Neuron (in vitro differentiated cells): ENCODE results near the gene PLA2G4A.

ENCODE experiments used
- H2AFZ ChIP-seq: one replicate; pipeline ENCODE4 v1.6.1; 2013; ENCODE audit warnings: low read depth, mild to moderate bottlenecking, inconsistent platforms, low read length, moderate library complexity
- H3K27me3 ChIP-seq: one replicate; pipeline ENCODE4 v1.6.1; 2013; ENCODE audit warnings: low read length; ENCODE audit not compliant: insufficient read depth
- H3K36me3 ChIP-seq: one replicate; pipeline ENCODE4 v1.6.1; 2013; ENCODE audit warnings: low read length; ENCODE audit not compliant: insufficient read depth
- H3K4me1 ChIP-seq: one replicate; pipeline ENCODE4 v1.6.1; 2013; ENCODE audit warnings: low read length; ENCODE audit not compliant: insufficient read depth
- H3K4me3 ChIP-seq: 2 replicates; pipeline ENCODE4 v1.5.1; 2013; ENCODE audit warnings: mild to moderate bottlenecking, low read length, moderate library complexity
- H3K9me3 ChIP-seq: one replicate; pipeline ENCODE4 v1.6.1; 2013; ENCODE audit warnings: low read length

Gene PLA2G4A

DNA sequence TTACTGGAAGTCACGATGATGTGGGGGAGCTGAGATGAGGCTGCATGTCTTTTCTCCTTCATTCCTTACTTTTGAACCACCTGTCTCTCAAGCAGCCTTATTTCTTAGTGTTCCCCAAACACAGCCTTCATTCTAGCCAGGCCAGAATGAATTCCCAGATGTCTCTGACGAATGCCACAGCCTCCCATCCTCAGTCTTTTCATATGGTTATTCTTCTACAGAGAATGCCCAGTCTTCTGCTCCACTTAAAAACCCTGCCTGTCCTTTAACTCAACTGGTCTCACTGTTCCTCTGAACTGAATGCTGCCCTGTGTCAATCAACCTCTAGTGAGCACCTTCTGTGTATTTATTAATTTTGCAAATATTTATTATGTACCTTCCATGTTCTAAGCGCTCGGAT, 156.2 kb downstream of the PLA2G4A start:
- Histone ChIP-seq H3K4me3 (no peak overlapping the region), H3K4me1 (peaks cover 2% of the 10 kb centered on the region), H3K9me3 (no peaks in the 10 kb centered on the region), H3K36me3 (no peaks in the 10 kb centered on the region), H3K27me3 (no peaks in the 10 kb centered on the region), H2AFZ (no peak overlapping the region)

GRCh38 chr1:186985889-186986491, 157.2 kb downstream of the PLA2G4A start:
- Histone ChIP-seq H3K4me3 (no peak overlapping the region), H3K36me3 (no peaks in the 10 kb centered on the region), H3K4me1 (peaks cover 2% of the 10 kb centered on the region), H3K9me3 (no peaks in the 10 kb centered on the region), H2AFZ (peak overlapping the region; percentile 49), H3K27me3 (no peaks in the 10 kb centered on the region)

DNA sequence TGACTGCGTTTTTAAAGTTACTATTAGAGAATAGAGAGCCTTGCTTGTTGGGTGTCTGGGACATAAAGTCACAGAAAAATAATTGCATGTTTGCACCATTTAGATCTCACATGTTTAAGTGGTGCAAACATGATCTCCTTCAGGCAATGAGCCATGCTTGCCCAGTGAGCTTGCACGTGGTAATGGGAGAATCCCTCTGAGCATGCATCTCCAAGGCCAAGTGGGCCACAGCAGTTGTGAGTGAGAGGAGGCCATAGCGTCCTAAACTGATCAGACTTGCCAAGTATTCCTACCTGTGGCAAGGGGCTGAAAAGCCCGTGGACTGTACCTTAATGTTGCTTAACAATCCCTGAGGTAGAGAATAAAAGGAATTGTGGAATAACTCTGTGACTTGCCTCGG, 158.3 kb downstream of the PLA2G4A start:
- no peaks in the 10 kb centered on the region for H3K27me3 ChIP-seq
- no peaks in the 10 kb centered on the region for H3K9me3 ChIP-seq
- no peak overlapping the region for H3K4me3 ChIP-seq
- H3K4me1 ChIP-seq, result peaks cover 2% of the 10 kb centered on the region
- no peaks in the 10 kb centered on the region for H3K36me3 ChIP-seq
- no peak overlapping the region for H2AFZ ChIP-seq

DNA sequence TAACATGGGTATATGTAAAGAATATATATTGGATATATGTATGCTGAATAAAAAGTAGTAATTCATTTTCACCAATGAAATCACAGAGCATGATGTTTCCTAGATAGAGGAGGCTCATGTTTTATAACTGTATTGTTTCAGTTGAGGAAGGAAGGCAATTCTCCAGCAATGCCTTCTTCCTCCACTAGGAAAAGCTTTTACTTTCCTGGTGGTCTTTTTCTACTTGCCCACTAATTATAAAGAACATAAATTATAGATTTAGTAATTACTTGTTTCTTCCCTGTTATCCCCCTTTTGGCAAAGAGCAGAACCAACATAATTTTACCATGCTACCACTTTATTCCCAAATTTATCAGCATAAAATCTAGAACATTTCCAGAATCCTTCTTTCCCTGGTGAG, 159.0 kb downstream of the PLA2G4A start:
- no peak overlapping the region for H2AFZ ChIP-seq
- H3K27me3 ChIP-seq, result no peaks in the 10 kb centered on the region
- no peak overlapping the region for H3K4me3 ChIP-seq
- H3K36me3 ChIP-seq, result no peaks in the 10 kb centered on the region
- no peaks in the 10 kb centered on the region for H3K9me3 ChIP-seq
- H3K4me1 ChIP-seq, result peaks cover 2% of the 10 kb centered on the region

GRCh38 chr1:186993996-186994395, 165.2 kb downstream of the PLA2G4A start:
- no peaks in the 10 kb centered on the region for H3K9me3 ChIP-seq
- no peaks in the 10 kb centered on the region for H3K4me1 ChIP-seq
- no peak overlapping the region for H3K4me3 ChIP-seq
- H2AFZ ChIP-seq, result no peak overlapping the region
- no peaks in the 10 kb centered on the region for H3K27me3 ChIP-seq
- no peaks in the 10 kb centered on the region for H3K36me3 ChIP-seq

DNA sequence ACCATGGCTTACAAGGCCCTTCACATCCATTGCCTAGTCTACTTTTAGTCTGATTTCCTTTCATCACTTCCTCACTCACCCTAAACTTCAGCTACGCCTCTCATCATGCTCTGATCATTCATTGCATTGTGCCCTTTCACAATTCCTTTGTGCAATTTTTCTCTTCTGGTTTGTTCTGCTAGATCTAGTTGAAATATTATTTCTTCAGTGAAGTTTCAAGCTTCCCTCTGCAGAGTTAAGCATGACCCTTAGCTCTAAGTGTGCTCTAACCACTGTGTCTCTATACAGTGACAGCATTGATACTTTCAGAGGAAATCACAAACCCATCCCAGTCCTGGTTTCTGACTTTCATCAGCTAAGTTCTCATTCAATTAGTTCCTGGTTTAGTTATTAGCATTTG, 166.1 kb downstream of the PLA2G4A start:
- H3K9me3 ChIP-seq, result no peaks in the 10 kb centered on the region
- no peak overlapping the region for H3K4me3 ChIP-seq
- H2AFZ ChIP-seq, result no peak overlapping the region
- H3K4me1 ChIP-seq, result no peaks in the 10 kb centered on the region
- H3K36me3 ChIP-seq, result no peaks in the 10 kb centered on the region
- no peaks in the 10 kb centered on the region for H3K27me3 ChIP-seq

DNA sequence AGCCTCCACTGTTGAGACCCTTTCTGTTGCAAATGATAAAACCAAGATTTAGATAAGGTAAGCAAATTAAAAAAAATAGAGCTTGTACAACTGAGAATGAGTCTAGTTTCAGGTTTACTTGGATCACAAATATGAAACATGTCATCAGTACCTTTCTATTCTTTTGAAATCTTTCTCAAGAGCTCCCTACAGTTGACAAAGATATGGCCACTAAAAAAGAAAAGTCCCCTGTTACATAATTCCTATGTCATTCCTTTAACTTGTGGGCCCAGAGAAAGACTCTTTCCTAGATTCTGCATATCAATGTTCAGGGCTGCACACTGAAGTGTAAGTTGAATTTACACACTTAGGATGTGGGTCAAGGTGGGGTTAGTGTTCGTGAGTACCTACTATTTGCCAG, 168.1 kb downstream of the PLA2G4A start:
- Histone ChIP-seq H3K9me3 (no peaks in the 10 kb centered on the region), H3K4me1 (no peaks in the 10 kb centered on the region), H3K36me3 (no peaks in the 10 kb centered on the region), H3K4me3 (no peak overlapping the region), H3K27me3 (no peaks in the 10 kb centered on the region), H2AFZ (no peak overlapping the region)

DNA sequence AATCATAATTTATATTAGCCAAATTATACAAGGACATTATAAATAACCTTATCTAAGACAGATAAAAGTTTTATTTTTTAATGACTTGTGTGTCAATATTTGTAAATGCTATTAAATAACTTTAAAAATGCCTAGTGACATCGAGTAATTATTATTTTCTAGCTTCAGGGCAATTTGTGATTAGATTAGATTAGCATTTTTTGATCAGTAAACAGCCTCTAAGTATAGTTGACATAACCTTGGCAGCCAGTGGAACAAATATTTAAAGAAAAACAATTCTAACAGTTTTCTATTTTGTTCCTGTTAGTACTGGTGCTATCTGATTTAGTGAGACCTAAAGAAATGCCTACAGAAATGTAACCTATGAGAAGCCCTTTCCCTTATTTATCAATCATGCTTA, 169.1 kb downstream of the PLA2G4A start:
- H3K9me3 ChIP-seq, result no peaks in the 10 kb centered on the region
- H3K4me3 ChIP-seq, result no peak overlapping the region
- H3K36me3 ChIP-seq, result no peaks in the 10 kb centered on the region
- H2AFZ ChIP-seq, result no peak overlapping the region
- no peaks in the 10 kb centered on the region for H3K4me1 ChIP-seq
- no peaks in the 10 kb centered on the region for H3K27me3 ChIP-seq

- Histone ChIP-seq H3K36me3 (no peaks in the 10 kb centered on the region), H3K27me3 (no peaks in the 10 kb centered on the region), H3K4me3 (no peak overlapping the region), H2AFZ (no peak overlapping the region), H3K9me3 (no peaks in the 10 kb centered on the region), H3K4me1 (no peaks in the 10 kb centered on the region)
These were observed 170.8 kb downstream of the PLA2G4A start for GRCh38 chr1:186999506-186999905.

DNA sequence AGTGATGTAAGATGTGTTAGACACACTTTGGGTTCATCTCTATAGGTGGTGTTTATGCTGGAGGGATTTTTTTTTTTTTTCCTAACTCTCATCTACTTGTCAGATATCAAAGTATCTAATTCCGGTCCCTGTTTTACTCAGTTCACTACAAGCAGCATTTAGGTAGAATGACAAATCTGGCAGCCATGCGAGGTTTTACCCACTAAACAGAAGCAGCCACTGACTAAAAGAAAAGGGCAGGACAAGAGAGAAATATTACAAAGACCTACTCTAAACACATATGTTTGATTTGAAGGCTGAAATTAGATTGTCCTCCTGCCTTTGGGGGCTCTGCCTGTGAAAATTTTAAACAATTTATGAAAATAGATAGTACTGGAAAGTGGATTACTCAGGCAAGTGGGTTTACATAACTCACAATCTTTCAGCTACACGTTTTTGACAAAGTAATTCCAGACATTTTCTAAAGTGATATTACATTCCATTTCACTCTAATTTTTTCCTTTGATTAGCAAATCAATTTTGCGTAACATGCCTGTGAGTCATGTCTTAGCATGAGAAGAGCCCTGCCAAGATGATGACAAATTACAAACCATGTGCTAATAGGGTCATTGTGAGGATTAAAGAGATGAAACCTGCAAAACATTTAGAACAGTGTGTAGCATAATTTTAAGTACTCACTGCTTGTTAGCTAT, 172.6 kb downstream of the PLA2G4A start:
- H3K36me3 ChIP-seq, result no peaks in the 10 kb centered on the region
- no peak overlapping the region for H3K4me3 ChIP-seq
- H3K9me3 ChIP-seq, result no peaks in the 10 kb centered on the region
- no peaks in the 10 kb centered on the region for H3K27me3 ChIP-seq
- no peak overlapping the region for H2AFZ ChIP-seq
- no peaks in the 10 kb centered on the region for H3K4me1 ChIP-seq

DNA sequence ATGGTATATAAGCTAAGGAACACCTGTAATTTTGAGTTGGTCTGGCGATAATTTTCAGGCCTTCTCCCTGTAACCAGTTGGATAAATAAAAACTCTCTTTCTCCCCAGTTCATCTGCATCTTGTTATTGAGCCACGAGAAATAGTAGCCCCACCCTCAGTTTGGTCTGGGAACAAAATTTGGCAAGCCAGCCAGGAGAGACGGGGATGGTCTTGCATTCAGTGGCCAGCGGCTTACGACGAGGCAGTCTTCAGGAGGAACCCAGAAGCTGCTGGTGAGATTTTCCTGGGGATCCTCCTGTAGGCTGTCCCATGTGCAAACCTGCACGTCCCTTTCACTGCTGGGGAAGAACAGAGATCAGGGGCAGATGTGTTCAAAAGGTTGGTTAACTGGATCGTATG, 174.6 kb downstream of the PLA2G4A start:
- Histone ChIP-seq H3K27me3 (no peaks in the 10 kb centered on the region), H3K36me3 (no peaks in the 10 kb centered on the region), H2AFZ (no peak overlapping the region), H3K9me3 (no peaks in the 10 kb centered on the region), H3K4me1 (no peaks in the 10 kb centered on the region), H3K4me3 (no peak overlapping the region)

DNA sequence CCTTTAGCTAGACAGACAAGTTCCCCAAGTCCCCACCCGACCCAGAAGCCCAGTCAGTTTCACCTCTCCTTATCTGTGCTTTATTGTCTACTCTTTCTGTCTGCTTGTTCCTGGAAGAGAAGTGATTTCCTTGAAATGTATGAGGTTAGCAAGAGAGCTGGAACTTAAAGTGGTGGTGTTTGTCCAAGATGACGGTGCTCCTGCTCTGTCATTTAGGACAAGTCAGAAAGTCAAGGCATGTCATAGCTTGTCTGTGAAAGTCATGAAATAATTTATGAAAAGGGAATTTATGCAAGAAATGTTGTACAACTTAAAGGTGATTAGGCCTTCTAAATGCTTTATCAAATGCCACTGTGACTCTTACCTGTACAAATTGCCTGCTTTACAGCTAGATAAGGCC, 178.1 kb downstream of the PLA2G4A start:
- no peak overlapping the region for H3K4me3 ChIP-seq
- H3K9me3 ChIP-seq, result no peaks in the 10 kb centered on the region
- no peak overlapping the region for H2AFZ ChIP-seq
- no peaks in the 10 kb centered on the region for H3K27me3 ChIP-seq
- H3K36me3 ChIP-seq, result no peaks in the 10 kb centered on the region
- H3K4me1 ChIP-seq, result no peaks in the 10 kb centered on the region

DNA sequence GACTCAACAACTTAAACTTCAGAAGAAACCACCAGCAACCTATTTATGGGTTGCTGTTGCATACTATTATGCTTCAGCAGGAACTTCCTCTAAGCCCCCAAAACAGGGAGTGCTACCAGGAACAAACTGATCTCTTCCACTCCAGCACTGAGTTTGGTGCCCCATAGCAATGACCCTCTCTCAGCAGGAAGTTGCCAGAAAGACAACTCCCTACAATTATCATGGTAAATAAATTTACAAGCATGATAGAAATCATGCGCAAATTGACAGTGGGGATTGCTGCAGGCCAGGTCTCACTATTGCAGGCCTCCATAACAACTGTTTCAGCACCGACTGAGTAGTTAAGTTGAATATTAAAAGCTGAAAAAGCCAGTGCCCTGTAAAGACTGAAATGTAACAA, 180.6 kb downstream of the PLA2G4A start:
- no peak overlapping the region for H3K4me3 ChIP-seq
- H3K4me1 ChIP-seq, result no peaks in the 10 kb centered on the region
- H3K36me3 ChIP-seq, result no peaks in the 10 kb centered on the region
- H2AFZ ChIP-seq, result no peak overlapping the region
- H3K9me3 ChIP-seq, result no peaks in the 10 kb centered on the region
- H3K27me3 ChIP-seq, result no peaks in the 10 kb centered on the region
